Measurements from ENCODE around the gene PPM1F.

PPM1F gene

GRCh38 chr22:21948824-21949568 is 3.7 kb downstream of the PPM1F start:
- DNase-seq = no peak
- peaks cover 3% of the 10 kb centered on the region for H3K36me3 ChIP-seq
- H3K27me3 ChIP-seq (ENCODE audit: insufficient read depth, low read depth, severe bottlenecking) = no peaks in the 10 kb centered on the region
- H3K9me3 ChIP-seq (ENCODE audit: severe bottlenecking) = peaks cover 4% of the 10 kb centered on the region
- no peak for TF ChIP-seq CTCF (IDR thresholded peaks at IDR 0.05; ENCODE audit: low read depth, low read length)
- no peak overlapping the region for H3K4me3 ChIP-seq (ENCODE audit: low read depth, low read length)
- no peak overlapping the region for H3K27ac ChIP-seq

GRCh38 chr22:21948390-21948789 is 4.3 kb downstream of the PPM1F start:
- no peaks in the 10 kb centered on the region for H3K27me3 ChIP-seq (ENCODE audit: insufficient read depth, low read depth, severe bottlenecking)
- no peak for DNase-seq
- no peak overlapping the region for H3K27ac ChIP-seq
- H3K9me3 ChIP-seq (ENCODE audit: severe bottlenecking) = peaks cover 4% of the 10 kb centered on the region
- no peak overlapping the region for H3K4me3 ChIP-seq (ENCODE audit: low read depth, low read length)
- TF ChIP-seq CTCF (IDR thresholded peaks at IDR 0.05; ENCODE audit: low read depth, low read length) = no peak
- peaks cover 3% of the 10 kb centered on the region for H3K36me3 ChIP-seq

GRCh38 chr22:21947040-21948014 is 5.3 kb downstream of the PPM1F start:
- H3K27me3 ChIP-seq (ENCODE audit: insufficient read depth, low read depth, severe bottlenecking) = no peaks in the 10 kb centered on the region
- no peak overlapping the region; the same call in 1 of the 2 replicates for H3K27ac ChIP-seq
- H3K36me3 ChIP-seq = peaks cover 3% of the 10 kb centered on the region
- peak; percentile 33 for DNase-seq
- TF ChIP-seq CTCF (IDR thresholded peaks at IDR 0.05; ENCODE audit: low read depth, low read length) = peak; percentile 57
- H3K9me3 ChIP-seq (ENCODE audit: severe bottlenecking) = no peaks in the 10 kb centered on the region
- H3K4me3 ChIP-seq (ENCODE audit: low read depth, low read length) = no peak overlapping the region

- Histone ChIP-seq H3K36me3 (peaks cover 3% of the 10 kb centered on the region), H3K27ac (no peak overlapping the region), H3K9me3 (ENCODE audit: severe bottlenecking) (no peaks in the 10 kb centered on the region), H3K27me3 (ENCODE audit: insufficient read depth, low read depth, severe bottlenecking) (no peaks in the 10 kb centered on the region), H3K4me3 (ENCODE audit: low read depth, low read length) (no peak overlapping the region)
- no peak for TF ChIP-seq CTCF (IDR thresholded peaks at IDR 0.05; ENCODE audit: low read depth, low read length)
- no peak for DNase-seq
These were observed 6.3 kb downstream of the PPM1F start for GRCh38 chr22:21946262-21946925.

- TF ChIP-seq CTCF (IDR thresholded peaks at IDR 0.05; ENCODE audit: low read depth, low read length) = no peak
- peaks cover 3% of the 10 kb centered on the region for H3K36me3 ChIP-seq
- H3K27me3 ChIP-seq (ENCODE audit: insufficient read depth, low read depth, severe bottlenecking) = no peaks in the 10 kb centered on the region
- H3K27ac ChIP-seq = no peak overlapping the region
- no peaks in the 10 kb centered on the region for H3K9me3 ChIP-seq (ENCODE audit: severe bottlenecking)
- DNase-seq = no peak
- no peak overlapping the region for H3K4me3 ChIP-seq (ENCODE audit: low read depth, low read length)
These were observed 7.0 kb downstream of the PPM1F start for GRCh38 chr22:21945453-21946261.

Data from WERI-Rb-1 (cell line).